Omental fat pad (tissue), 4 donors: ENCODE data around the gene RAD17. TPM values are rescaled to one million over a fixed set of nuclear protein-coding genes. Genes with fewer than 3 reads are reported as not detected.

Source experiments
- ATAC-seq: fragments of 150-250 bp; one replicate; pipeline ENCODE4 v1.9.1; 2016; ENCODE audit warnings: mild to moderate bottlenecking, moderate library complexity; ENCODE audit not compliant: low FRiP score
- DNase-seq: peaks from one replicate; pipeline ENCODE4 v3.0.0-alpha.2; 2019; ENCODE audit warnings: low spot score
- CTCF ChIP-seq, 3 donors: fragments of 450-650 bp; IDR thresholded peaks; one replicate each; pipeline ENCODE4 v1.5.1; 2016 to 2017; ENCODE audit warnings: antibody characterized with exemption in 3 of 3, mild to moderate bottlenecking in 3 of 3, moderate library complexity in 2 of 3
- total RNA-seq, 4 donors: library from RNA; depleted of rRNA; stranded (reverse); fragments of >200 nt; gene quantifications; one replicate each; pipeline ENCODE4 v1.1.0, GENCODE V29; 2016

RAD17 gene
- total RNA-seq, 4 donors from 2014 or later, result 9.6 to 22.4 (median 11.4) TPM

DNA sequence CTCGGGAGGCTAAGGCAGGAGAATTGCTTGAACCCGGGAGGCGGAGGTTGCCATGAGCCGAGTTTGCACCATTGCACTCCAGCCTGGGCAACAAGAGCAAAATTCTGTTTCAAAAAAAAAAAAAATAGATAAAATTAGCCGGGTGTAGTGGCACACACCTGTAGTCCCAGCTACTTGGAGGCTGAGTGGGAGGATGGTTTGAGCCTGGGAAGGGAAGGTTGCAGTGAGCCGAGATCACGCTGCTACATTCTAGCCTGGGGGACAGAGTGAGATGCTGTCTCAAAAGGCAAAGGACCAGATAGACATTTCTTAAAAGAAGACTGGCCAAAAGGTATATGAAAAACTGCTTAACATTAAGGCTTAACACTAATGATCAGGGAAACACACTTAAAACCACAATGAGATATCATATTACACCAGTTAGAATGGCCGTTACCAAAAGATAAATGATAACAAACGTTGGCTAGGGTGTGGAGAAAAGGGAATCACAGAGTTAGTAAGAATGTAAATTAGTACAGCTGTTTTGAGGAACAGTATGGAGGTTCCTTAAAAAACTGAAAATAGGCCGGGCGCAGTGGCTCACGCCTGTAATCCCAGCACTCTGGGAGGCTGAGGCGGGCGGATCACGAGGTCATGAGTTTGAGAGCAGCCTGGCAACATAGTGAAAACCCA is 35.2 kb downstream of the RAD17 start:
- DNase-seq (no peak), ATAC-seq (no peak)
- TF ChIP-seq CTCF (IDR thresholded peaks at IDR 0.05), result no peak

- DNase-seq, result peak; percentile 26
- peak; percentile 95 for ATAC-seq
- TF ChIP-seq CTCF (IDR thresholded peaks at IDR 0.05), result no peak
Observed at GRCh38 chr5:69414885-69415583, 45.4 kb downstream of the RAD17 start, which contains the start of gene MARVELD2. TSS of gene MARVELD2 (plus strand) at chr5:69415116. CDS start at chr5:69419386, 4,270 bp downstream.

DNA sequence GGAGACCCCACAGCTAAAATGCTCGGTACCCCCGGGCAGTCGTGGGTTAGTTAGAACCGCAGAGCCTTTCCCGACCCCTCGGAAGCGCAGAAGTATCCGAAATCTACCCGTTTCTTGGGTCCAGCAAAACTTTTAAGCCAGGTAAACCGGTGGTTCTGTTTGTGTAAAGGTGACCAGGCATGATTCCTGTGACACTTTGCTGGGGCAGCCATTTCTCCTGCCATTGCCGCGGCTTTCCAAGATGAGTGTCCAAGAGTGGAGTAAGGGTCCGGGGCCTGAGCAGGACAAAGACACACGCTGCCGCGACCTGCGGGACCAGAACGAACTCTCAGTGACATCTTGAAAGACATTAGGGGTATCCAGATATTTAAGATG is 46.0 kb downstream of the RAD17 start:
- DNase-seq (no peak), ATAC-seq (no peak)
- no peak for TF ChIP-seq CTCF (IDR thresholded peaks at IDR 0.05)

GRCh38 chr5:69416180-69416579 is 46.6 kb downstream of the RAD17 start:
- TF ChIP-seq CTCF (IDR thresholded peaks at IDR 0.05), result no peak
- no peak for ATAC-seq
- DNase-seq, result no peak

GRCh38 chr5:69416699-69417098 is 47.1 kb downstream of the RAD17 start:
- ATAC-seq (no peak), DNase-seq (no peak)
- TF ChIP-seq CTCF (IDR thresholded peaks at IDR 0.05), result no peak

DNA sequence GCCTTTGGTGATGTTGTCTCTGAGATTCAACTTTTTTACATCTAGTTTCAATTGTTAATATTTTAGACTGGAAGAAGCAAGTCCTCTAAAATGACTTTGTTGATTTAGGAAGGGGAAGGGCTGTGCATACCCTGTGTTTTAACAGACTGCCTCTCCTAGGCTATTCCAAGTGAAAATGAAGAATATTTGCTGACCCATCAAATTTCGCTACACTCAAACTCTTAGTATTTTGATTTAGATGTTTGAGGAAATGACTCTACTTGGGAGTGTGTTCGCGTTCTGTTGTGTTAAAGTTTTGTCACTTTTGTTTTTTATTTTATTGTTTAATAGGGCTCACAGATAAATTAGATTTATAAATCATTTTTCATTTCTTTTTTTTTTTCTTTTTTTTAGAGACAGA is 48.9 kb downstream of the RAD17 start:
- DNase-seq (no peak), ATAC-seq (no peak)
- TF ChIP-seq CTCF (IDR thresholded peaks at IDR 0.05), result no peak
